GM12878 (cell line): ENCODE results near the gene CUTC. TPM values are rescaled to one million over a fixed set of nuclear protein-coding genes. Genes with fewer than 3 reads are reported as not detected.
A peak's percentile ranks its signal among the peaks of the same experiment; 100 is the strongest.

Source experiments
- ATAC-seq: fragments of 200-7000 bp; cut with Tn5 transposase; 3 replicates; pipeline ENCODE4 v1.9.1; 2020; ENCODE audit warnings: mild to moderate bottlenecking, moderate library complexity
- BruUV-seq: library from RNA; stranded (reverse); fragments of 400-500 nt; replicated peaks from 2 replicates; lab custom pipeline; 2021; lab: Mats Ljungman, UMichigan
- CTCF ChIA-PET: fragments of 300-600 bp; sonication (Branson Sonifier 250); formaldehyde crosslinking; extraction: SDS; loops from one replicate; lab custom pipeline; 2021; ENCODE audit warnings: inconsistent platforms; lab: Yijun Ruan, JAX
- POLR2A ChIA-PET: fragments of 350-600 bp; formaldehyde crosslinking; extraction: SDS; loops from one replicate; lab custom pipeline; 2021; ENCODE audit warnings: inconsistent platforms; lab: Charles Lee
- RAD21 ChIA-PET: fragments of 300-600 bp; sonication (Branson Sonifier 250); formaldehyde crosslinking; loops from one replicate; lab custom pipeline; 2023; ENCODE audit warnings: antibody characterized with exemption; ENCODE audit not compliant: unreplicated experiment; lab: Charles Lee
- SMC1A ChIA-PET: fragments of 300-600 bp; sonication (Branson Sonifier 250); formaldehyde crosslinking; loops from one replicate; lab custom pipeline; 2023; ENCODE audit not compliant: unreplicated experiment, uncharacterized antibody; lab: Charles Lee
- DNase-seq: peaks from one replicate; pipeline ENCODE4 v3.0.0-alpha.2; 2011; ENCODE audit warnings: low read depth, low spot score
- FAIRE-seq: peaks from 3 replicates; lab custom pipeline; 2011; peaks lifted over from hg19 to GRCh38; lab: Jason Lieb, UNC
- H2AFZ ChIP-seq: 2 replicates; pipeline ENCODE4 v1.6.0; 2011; ENCODE audit warnings: low read depth, low read length, control low read depth; ENCODE audit not compliant: control insufficient read depth
- H3K27ac ChIP-seq: 2 replicates; pipeline ENCODE4 v1.5.1; 2011; ENCODE audit warnings: control low read depth; ENCODE audit not compliant: control insufficient read depth, insufficient read depth
- H3K27me3 ChIP-seq, 2 experiments: replicated peaks in 1 of 2; 2 replicates each; pipeline versions ENCODE4 v1.6.0 to v1.6.1; 2011; ENCODE audit warnings: low read length in 1 of 2; ENCODE audit not compliant: control insufficient read depth in 2 of 2, insufficient read depth in 2 of 2
- H3K36me3 ChIP-seq, 2 experiments: 2 replicates each; pipeline ENCODE4 v1.5.1; 2011; ENCODE audit warnings: low read length in 1 of 2; ENCODE audit not compliant: control insufficient read depth in 2 of 2, insufficient read depth in 2 of 2
- H3K4me1 ChIP-seq: 2 replicates; pipeline ENCODE4 v1.6.1; 2011; ENCODE audit warnings: mild to moderate bottlenecking, low read length, moderate library complexity, mixed read lengths; ENCODE audit not compliant: control insufficient read depth, insufficient read depth
- H3K4me2 ChIP-seq: 2 replicates; pipeline ENCODE4 v1.6.0; 2011; ENCODE audit warnings: control low read depth; ENCODE audit not compliant: control insufficient read depth, insufficient read depth
- H3K4me3 ChIP-seq: fragments of 200-600 bp; sonication (generic); 2 replicates; pipeline ENCODE4 v1.5.1; 2016
- H3K79me2 ChIP-seq: 2 replicates; pipeline ENCODE4 v1.6.0; 2011; ENCODE audit warnings: low read length; ENCODE audit not compliant: control insufficient read depth, insufficient read depth
- H3K9ac ChIP-seq: 2 replicates; pipeline ENCODE4 v1.8.0; 2011; ENCODE audit warnings: low read length, control low read depth, mixed read lengths; ENCODE audit not compliant: control insufficient read depth, insufficient read depth
- H3K9me3 ChIP-seq: replicated peaks from 3 replicates; pipeline ENCODE4 v1.5.1; 2011; ENCODE audit warnings: mild to moderate bottlenecking, low read length; ENCODE audit not compliant: control insufficient read depth, insufficient read depth
- H4K20me1 ChIP-seq: 2 replicates; pipeline ENCODE4 v1.6.0; 2011; ENCODE audit not compliant: control insufficient read depth, insufficient read depth
- BCL3 ChIP-seq: IDR thresholded peaks from 2 replicates; pipeline ENCODE4 v1.6.1; 2011; ENCODE audit warnings: borderline replicate concordance, low read depth, mild to moderate bottlenecking, moderate library complexity, low read length; ENCODE audit not compliant: insufficient read depth, poor library complexity, severe bottlenecking
- BCLAF1 ChIP-seq: fragments of 450-650 bp; IDR thresholded peaks from 2 replicates; pipeline ENCODE4 v1.6.1; 2017; ENCODE audit warnings: antibody characterized with exemption, mild to moderate bottlenecking, moderate library complexity
- CBX5 ChIP-seq: sonication (generic); IDR thresholded peaks from 2 replicates; pipeline ENCODE4 v1.6.1; 2016; ENCODE audit warnings: low read depth, moderate library complexity, mild to moderate bottlenecking, inconsistent platforms
- CHD2 ChIP-seq: IDR thresholded peaks from 2 replicates; pipeline ENCODE4 v1.6.1; 2011; ENCODE audit warnings: low read depth, low read length, improper control_type of control experiment, borderline replicate concordance
- ESRRA ChIP-seq: IDR thresholded peaks from 2 replicates; pipeline ENCODE4 v1.6.1; 2012; ENCODE audit warnings: mild to moderate bottlenecking, low read length, improper control_type of control experiment
- FOS ChIP-seq: IDR thresholded peaks from 3 replicates; pipeline ENCODE4 v1.6.1; 2011; ENCODE audit warnings: borderline replicate concordance; ENCODE audit not compliant: insufficient read length; ENCODE audit errors: extremely low read depth
- FOXK2 ChIP-seq: fragments of 450-650 bp; IDR thresholded peaks from 2 replicates; pipeline ENCODE4 v1.6.1; 2017; ENCODE audit warnings: mild to moderate bottlenecking, moderate library complexity
- HCFC1 ChIP-seq: fragments of 150-350 bp; IDR thresholded peaks from 2 replicates; pipeline ENCODE4 v1.6.1; 2014; ENCODE audit warnings: low read length
- JUNB ChIP-seq: IDR thresholded peaks from 2 replicates; pipeline ENCODE4 v1.6.1; 2016; ENCODE audit warnings: antibody characterized with exemption, mild to moderate bottlenecking
- NR2F1 ChIP-seq: fragments of 450-650 bp; conservative IDR thresholded peaks from 2 replicates; pipeline ENCODE4 v1.6.1; 2017; ENCODE audit warnings: mild to moderate bottlenecking
- POLR2AphosphoS2 ChIP-seq: IDR thresholded peaks from 2 replicates; pipeline ENCODE4 v1.6.1; 2011; ENCODE audit warnings: low read depth, mild to moderate bottlenecking, low read length, improper control_type of control experiment, moderate library complexity
- RAD21 ChIP-seq: IDR thresholded peaks from 2 replicates; pipeline ENCODE4 v1.6.1; 2011; ENCODE audit warnings: mild to moderate bottlenecking, low read depth, low read length, moderate library complexity; ENCODE audit not compliant: insufficient read depth
- SKIL ChIP-seq: fragments of 450-650 bp; IDR thresholded peaks from 2 replicates; pipeline ENCODE4 v1.6.1; 2017; ENCODE audit warnings: mild to moderate bottlenecking, low read depth, inconsistent platforms; ENCODE audit not compliant: poor library complexity, severe bottlenecking
- ZBTB11 ChIP-seq: fragments of 450-650 bp; formaldehyde crosslinking; IDR thresholded peaks from 2 replicates; pipeline ENCODE4 v1.5.0; 2022; ENCODE audit warnings: mild to moderate bottlenecking, missing genetic modification characterization
- WGBS: methylation state at CpG from one replicate; pipeline ENCODE4 v1.1.6; 2016; ENCODE audit warnings: low lambda C conversion rate; ENCODE audit not compliant: insufficient replicate concordance, insufficient coverage; ENCODE audit errors: missing lambda C conversion rate; 5-methylcytosine and 5-hydroxymethylcytosine counted together
- in situ Hi-C: fragments of 300-500 bp; cut with MboI; formaldehyde crosslinking; loops from 9 replicates; pipeline ENCODE4 v1.14.3; 2018; ENCODE audit warnings: mixed read lengths
- intact Hi-C: fragments of 100-400 bp; cut with micrococcal nuclease; formaldehyde crosslinking; loops from one replicate; pipeline ENCODE4 v1.14.2; 2022; ENCODE audit not compliant: unreplicated experiment
- polyA plus RNA-seq, 11 experiments: library from polyadenylated mRNA; depleted of rRNA in 4 of 11; unstranded in 6 of 11; stranded (reverse) in 5 of 11; fragments of >200 nt; fragmentation: Nextera tagmentation in 4 of 11; fragmentation: Illumina TruSeq in 1 of 11; extraction: Ambion mirVana in 4 of 11; extraction: Trizol in 1 of 11; gene quantifications; 1 replicate in 1 of 11; 2 replicates in 10 of 11; pipeline versions ENCODE4 v1.2.1 to v1.2.3, GENCODE V29; 2011 to 2016; ENCODE audit warnings: inconsistent platforms in 2 of 11, missing spikeins in 2 of 11, low read depth in 1 of 11
- total RNA-seq, 4 experiments: library from RNA; depleted of rRNA in 3 of 4; stranded (reverse); fragments of >200 nt in 3 of 4; fragmentation: Illumina TruSeq in 1 of 4; extraction: Trizol in 1 of 4; gene quantifications; 2 replicates each; pipeline versions ENCODE4 v1.2.1 to v1.2.3, GENCODE V29; 2013 to 2021

Gene CUTC
- total and polyA plus RNA-seq, 10 of the 15 experiments (the other 5 are each of a cell fraction or from before 2014, with no cell fraction given), result 23.8 to 71.7 (median 40.8) TPM

GRCh38 chr10:99766302-99766681 lies 34.3 kb downstream of the CUTC start:
- ATAC-seq, result peak; percentile 98
- ChIA-PET CTCF (interaction anchor here (0.9 to 1.8 kb wide), 5 partner anchors 11 to 331 kb away, joined by 3 to 7 read pairs (median 4); no protein-coding TSS in a partner anchor), POLR2A (interaction anchor here (0.6 to 1.1 kb wide), 6 partner anchors 9 to 469 kb away, joined by 3 to 10 read pairs (median 4); partner anchors contain the start of genes COX15 and CUTC), RAD21 (interaction anchor here (0.6 to 2.0 kb wide), 4 partner anchors 33 to 501 kb away, joined by 3 to 11 read pairs (median 4); partner anchors contain the start of genes COX15 and CUTC), SMC1A (interaction anchor here (0.8 to 1.4 kb wide), 11 partner anchors 10 to 331 kb away, joined by 3 to 5 read pairs (median 3); partner anchors contain the start of genes COX15, CUTC and SLC25A28)
- in situ Hi-C loops, result no loop called here
- Histone ChIP-seq H3K4me1 (peaks cover 20% of the 10 kb centered on the region), H3K4me2 (peak overlapping the region; percentile 77), H4K20me1 (no peaks in the 10 kb centered on the region), H3K9me3 (no peaks in the 10 kb centered on the region; the same call in 1 of the 3 replicates), H3K79me2 (no peaks in the 10 kb centered on the region), H3K36me3 (no peaks in the 10 kb centered on the region), H3K9ac (no peak overlapping the region), H3K4me3 (no peak overlapping the region), H2AFZ (no peak overlapping the region), H3K27ac (no peak overlapping the region; the same call in 1 of the 2 replicates), H3K27me3 (no peaks in the 10 kb centered on the region)
- 14% methylated on average over 8 of the region's 8 CpGs for WGBS
- peak; percentile 50 for DNase-seq
- BruUV-seq, result no TSS peak
- no peak for FAIRE-seq
- intact Hi-C loops, result no loop called here
- TF ChIP-seq BCLAF1 (no peak), NR2F1 (no peak), HCFC1 (no peak), BCL3 (no peak), RAD21 (no peak), FOXK2 (no peak), JUNB (no peak), CBX5 (no peak), FOS (no peak), CHD2 (0 out of 2 replicates have a peak, but pooled peaks have one; percentile 48), ZBTB11 (CRISPR knock-in tag) (no peak), SKIL (no peak), POLR2AphosphoS2 (no peak), ESRRA (no peak)
